BLaER1 (cell line): ENCODE measurements around the gene SORCS2.

Experiments used
- H3K27ac ChIP-seq: shearing (Covaris generic); formaldehyde crosslinking; 2 replicates; pipeline ENCODE4 v1.8.1; 2022
- H3K27me3 ChIP-seq: shearing (Covaris generic); formaldehyde crosslinking; 2 replicates; pipeline ENCODE4 v1.8.1; 2022
- H3K36me3 ChIP-seq: shearing (Covaris generic); formaldehyde crosslinking; 2 replicates; pipeline ENCODE4 v1.8.1; 2022
- H3K4me1 ChIP-seq: shearing (Covaris generic); formaldehyde crosslinking; 2 replicates; pipeline ENCODE4 v1.8.1; 2022
- H3K4me2 ChIP-seq: shearing (Covaris generic); formaldehyde crosslinking; 2 replicates; pipeline ENCODE4 v1.8.1; 2022
- H3K4me3 ChIP-seq: shearing (Covaris generic); formaldehyde crosslinking; 2 replicates; pipeline ENCODE4 v1.8.1; 2022
- H3K9ac ChIP-seq: shearing (Covaris generic); formaldehyde crosslinking; 2 replicates; pipeline ENCODE4 v1.8.1; 2022
- H3K9me3 ChIP-seq: shearing (Covaris generic); formaldehyde crosslinking; 2 replicates; pipeline ENCODE4 v1.8.1; 2022
- H4K20me1 ChIP-seq: shearing (Covaris generic); formaldehyde crosslinking; 2 replicates; pipeline ENCODE4 v1.8.1; 2022
- Cebpa-rat ChIP-seq: shearing (Covaris generic); IDR thresholded peaks from 2 replicates; pipeline ENCODE4 v1.8.1; 2022

The SORCS2 gene

DNA sequence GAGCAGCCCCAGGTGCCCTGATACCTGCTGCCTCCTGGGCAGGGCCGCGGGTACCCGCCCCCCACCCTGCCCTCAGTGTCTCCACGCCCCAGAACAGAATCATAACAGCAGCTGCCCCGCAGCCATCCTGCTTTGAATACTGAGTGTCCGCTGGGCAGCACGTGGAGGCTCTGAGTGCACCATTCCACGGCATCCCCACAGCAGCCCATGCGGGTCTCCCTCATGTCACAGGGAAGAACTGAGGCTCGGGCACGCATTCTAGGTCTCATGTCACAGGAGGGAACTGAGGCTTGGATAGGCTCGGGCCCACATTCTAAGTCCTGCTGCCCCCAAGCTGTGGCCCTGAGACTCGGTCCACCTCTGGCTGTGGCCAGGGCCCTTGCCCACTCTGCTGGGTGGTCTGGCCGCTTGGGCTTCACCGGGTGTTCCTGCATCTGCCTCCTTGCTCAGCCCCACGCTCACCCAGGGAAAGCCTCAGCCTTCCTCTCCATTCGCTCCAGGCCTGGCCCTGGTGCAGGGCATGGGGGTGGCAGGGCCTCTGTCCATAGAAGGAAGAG lies 464.0 kb downstream of the SORCS2 start:
- Histone ChIP-seq H3K9me3 (no peaks in the 10 kb centered on the region), H3K4me3 (no peak overlapping the region), H4K20me1 (no peaks in the 10 kb centered on the region), H3K4me1 (peaks cover 71% of the 10 kb centered on the region), H3K4me2 (peak overlapping the region; percentile 99; the same call in 1 of the 2 replicates), H3K27me3 (no peaks in the 10 kb centered on the region), H3K36me3 (no peaks in the 10 kb centered on the region), H3K27ac (peak overlapping the region; percentile 29; the same call in 1 of the 2 replicates), H3K9ac (no peak overlapping the region)
- no peak for TF ChIP-seq Cebpa-rat

DNA sequence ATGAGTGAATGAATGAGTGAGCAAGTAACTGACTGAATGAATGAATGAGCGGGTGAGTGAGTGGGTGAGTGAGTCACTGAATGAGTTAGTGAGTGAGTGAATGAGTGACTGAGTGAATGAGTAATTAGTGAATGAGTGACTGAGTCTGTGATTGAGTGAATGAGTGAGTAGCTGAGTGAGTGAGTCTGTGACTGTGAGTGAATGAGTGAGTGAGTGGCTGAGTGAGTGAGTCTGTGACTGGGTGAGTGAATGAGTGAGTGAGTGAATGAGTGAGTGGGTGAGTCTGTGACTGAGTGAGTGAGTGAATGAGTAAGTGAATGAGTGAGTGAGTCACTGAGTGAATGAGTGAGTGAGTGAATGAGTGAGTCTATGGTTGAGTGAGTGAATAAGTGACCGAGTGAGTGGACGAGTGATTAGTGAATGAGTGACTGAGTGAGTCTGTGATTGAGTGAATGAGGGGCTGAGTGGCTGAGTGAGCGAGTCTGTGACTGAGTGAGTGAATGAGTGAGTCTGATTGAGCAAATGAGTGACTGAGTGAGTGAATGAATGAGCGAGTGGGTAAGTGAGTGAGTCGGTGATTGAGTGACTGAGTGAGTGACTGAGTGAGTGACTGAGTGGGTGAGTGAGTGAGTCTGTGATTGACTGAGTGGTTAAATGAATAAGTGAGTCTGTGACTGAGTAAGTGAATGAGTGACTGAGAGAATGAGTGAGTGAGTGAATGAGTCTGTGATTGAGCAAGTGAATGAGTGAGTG lies 465.4 kb downstream of the SORCS2 start:
- H3K27me3 ChIP-seq: no peaks in the 10 kb centered on the region
- TF ChIP-seq Cebpa-rat: no peak

DNA sequence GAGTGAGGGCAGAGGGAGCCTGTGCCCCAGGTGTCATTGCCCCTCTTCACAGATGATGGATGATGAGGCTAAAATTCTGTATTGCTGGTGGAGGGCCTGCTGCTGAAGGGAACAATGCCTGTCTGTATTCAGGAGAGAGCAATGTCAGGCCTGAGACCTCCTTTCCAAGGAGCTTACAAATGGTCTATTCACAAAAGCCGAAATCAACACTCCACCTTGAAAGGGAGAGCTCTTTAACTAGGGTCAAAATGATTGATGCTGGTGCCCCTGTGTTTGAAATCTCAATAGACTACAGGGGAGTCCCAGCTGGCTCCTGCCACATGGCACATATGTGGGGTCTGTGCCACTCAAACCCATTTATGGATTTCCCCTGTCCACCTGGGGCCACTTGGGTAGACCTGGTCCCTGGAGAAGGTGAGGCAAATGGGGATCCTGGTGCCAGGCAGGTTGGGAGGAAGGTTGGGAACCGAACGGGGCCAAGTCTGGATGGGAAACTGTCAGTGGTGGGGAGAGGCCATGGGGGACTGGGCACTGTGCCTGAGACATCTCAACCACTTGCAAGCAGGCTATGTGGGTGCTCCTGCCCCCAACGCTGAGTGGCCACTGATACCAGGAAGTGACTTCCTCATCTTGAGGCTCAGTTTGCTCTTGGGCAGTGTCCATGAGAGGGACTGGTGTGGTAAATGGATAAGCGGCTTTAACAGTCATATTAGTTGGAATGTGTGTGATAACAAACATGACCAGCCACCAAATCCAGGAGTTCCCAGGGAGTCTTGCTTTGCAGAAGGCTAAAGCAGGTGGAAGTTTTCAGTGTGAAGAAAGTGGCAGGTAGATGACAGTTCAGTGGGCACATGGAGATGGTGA lies 466.2 kb downstream of the SORCS2 start:
- H3K27ac ChIP-seq: no peak overlapping the region
- H3K4me1 ChIP-seq: peaks cover 63% of the 10 kb centered on the region
- no peak overlapping the region for H3K4me2 ChIP-seq
- H4K20me1 ChIP-seq: no peaks in the 10 kb centered on the region
- H3K9ac ChIP-seq: no peak overlapping the region
- no peaks in the 10 kb centered on the region for H3K9me3 ChIP-seq
- no peak for TF ChIP-seq Cebpa-rat
- no peaks in the 10 kb centered on the region for H3K36me3 ChIP-seq
- no peak overlapping the region for H3K4me3 ChIP-seq
- H3K27me3 ChIP-seq: no peaks in the 10 kb centered on the region

More for the DNA sequence above, 465.4 kb downstream of the SORCS2 start:
- Histone ChIP-seq H3K9me3 (no peaks in the 10 kb centered on the region), H3K4me2 (no peak overlapping the region), H3K4me3 (no peak overlapping the region), H3K36me3 (no peaks in the 10 kb centered on the region), H3K4me1 (peaks cover 64% of the 10 kb centered on the region), H3K27ac (no peak overlapping the region), H4K20me1 (no peaks in the 10 kb centered on the region), H3K9ac (no peak overlapping the region)

DNA sequence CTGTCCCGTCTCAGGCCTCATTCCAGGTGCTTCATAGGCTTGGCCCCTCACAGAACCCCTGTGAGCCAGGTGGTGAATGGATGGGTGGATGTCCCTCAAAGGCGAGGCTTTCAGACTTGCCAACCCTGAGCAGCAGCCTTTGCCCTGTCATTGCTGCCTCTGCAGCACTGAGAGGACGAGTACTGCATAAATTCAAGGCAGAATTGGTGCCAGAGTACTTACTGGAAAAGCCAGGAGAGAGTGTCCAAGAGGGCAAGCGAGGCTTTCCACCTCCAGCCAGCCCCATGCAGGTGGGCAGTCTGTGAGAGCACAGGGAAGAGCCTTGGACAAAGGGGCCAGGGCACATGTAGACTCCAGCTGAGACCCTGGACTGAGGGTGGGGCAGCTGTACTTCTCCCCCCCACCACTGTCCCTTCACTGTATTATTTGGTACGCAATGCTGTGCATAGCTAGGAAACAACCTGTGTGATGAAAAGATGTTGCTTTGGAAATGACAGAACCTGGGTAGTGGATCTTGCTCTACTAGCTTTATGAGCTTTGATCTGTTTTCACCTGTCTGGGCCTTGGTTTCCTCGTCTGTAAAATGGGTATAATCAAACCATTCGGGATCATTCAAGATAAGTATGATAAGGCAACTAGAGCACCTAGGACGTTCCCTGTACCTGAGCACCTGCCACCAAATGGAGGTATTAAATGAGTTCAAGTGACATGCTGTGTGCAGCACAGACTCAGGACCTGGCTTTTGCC lies 467.3 kb downstream of the SORCS2 start:
- Histone ChIP-seq H3K36me3 (no peaks in the 10 kb centered on the region), H3K9ac (no peak overlapping the region), H3K4me3 (no peak overlapping the region), H3K27ac (no peak overlapping the region), H3K27me3 (no peaks in the 10 kb centered on the region), H4K20me1 (no peaks in the 10 kb centered on the region), H3K4me2 (peak overlapping the region; percentile 49), H3K9me3 (no peaks in the 10 kb centered on the region), H3K4me1 (peaks cover 53% of the 10 kb centered on the region)
- no peak for TF ChIP-seq Cebpa-rat

DNA sequence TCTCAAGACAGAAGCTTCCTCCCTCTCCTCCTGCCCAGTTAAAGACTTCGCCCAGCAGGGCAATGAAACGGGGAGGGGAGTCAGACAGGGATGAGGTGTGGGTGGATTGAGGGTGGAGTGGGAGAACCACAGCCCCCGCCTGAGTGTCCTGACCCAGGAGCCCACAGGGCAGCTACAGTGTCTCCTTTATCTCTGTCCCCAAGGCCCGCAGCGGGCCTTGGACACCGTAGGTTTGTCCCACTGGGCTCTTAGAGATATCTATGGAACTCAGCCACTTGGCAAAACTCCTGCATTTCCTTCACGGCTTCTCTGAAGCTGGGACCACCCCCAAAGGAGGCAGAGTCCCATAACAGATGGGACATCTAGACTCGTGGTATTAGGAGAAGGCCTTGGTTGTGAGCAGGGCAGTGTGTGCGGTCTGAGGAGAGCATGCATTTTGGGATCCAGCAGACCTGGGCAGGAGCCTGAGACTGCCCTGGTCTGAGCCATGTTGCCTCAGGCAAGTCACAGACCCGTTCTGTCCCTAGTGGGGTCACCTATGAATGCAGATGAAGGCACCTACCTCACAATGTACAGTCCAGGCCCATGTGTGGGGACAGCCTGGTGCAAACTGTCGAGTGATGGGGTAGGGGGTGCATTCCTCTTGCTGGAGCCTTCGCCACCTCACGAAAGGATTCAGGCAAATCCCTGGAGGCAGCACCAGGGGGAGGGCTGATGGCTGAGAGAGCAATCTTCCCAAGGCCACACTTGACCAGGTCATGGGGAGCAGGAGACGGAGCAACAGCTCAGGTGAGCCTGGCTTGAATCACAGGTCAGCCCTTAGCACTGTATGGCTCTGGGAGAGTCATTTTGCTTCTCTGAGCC lies 468.1 kb downstream of the SORCS2 start:
- H3K4me3 ChIP-seq: no peak overlapping the region
- no peaks in the 10 kb centered on the region for H3K9me3 ChIP-seq
- TF ChIP-seq Cebpa-rat: no peak
- no peaks in the 10 kb centered on the region for H4K20me1 ChIP-seq
- H3K36me3 ChIP-seq: no peaks in the 10 kb centered on the region
- no peak overlapping the region for H3K9ac ChIP-seq
- H3K27ac ChIP-seq: 0 out of 2 replicates have a peak overlapping the region, but pooled peaks have one; percentile 7
- peaks cover 45% of the 10 kb centered on the region for H3K4me1 ChIP-seq
- H3K4me2 ChIP-seq: peak overlapping the region; percentile 49
- H3K27me3 ChIP-seq: no peaks in the 10 kb centered on the region

DNA sequence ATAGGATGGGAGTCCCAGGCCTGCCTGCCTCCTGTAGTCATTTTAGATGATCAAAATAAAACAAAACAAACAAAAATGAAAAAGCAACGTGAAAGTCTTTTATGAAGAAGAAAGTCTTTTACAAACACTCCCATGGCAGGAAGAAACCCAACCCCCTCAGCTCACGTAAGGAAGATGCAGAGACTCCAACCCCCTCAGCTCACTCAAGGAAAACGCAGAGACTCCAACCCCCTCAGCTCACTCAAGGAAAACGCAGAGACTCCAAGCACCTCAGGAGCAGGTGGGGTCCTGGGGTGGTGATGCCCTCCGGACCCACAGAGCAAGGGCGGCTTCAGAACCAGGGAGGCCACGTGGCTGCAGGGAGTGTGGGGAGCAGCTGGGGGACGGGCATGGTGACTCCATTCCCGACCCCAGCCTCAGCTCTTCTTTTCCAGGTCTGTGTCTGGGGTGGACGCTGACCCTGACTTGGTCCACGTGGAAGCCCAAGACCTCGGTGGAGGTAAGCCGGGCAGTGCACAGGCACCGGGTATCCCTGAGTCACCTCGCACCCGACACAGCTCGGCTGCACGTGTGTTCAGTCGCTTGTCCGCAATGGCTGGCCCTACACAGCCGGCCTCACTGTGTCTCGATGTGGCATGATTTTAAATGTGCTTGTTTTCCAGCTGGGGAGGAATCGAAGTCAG lies 468.9 kb downstream of the SORCS2 start:
- Histone ChIP-seq H3K4me1 (peaks cover 37% of the 10 kb centered on the region), H3K4me2 (peak overlapping the region; percentile 49), H3K27ac (0 out of 2 replicates have a peak overlapping the region, but pooled peaks have one; percentile 22), H4K20me1 (no peaks in the 10 kb centered on the region), H3K36me3 (no peaks in the 10 kb centered on the region), H3K9ac (no peak overlapping the region), H3K4me3 (no peak overlapping the region), H3K9me3 (no peaks in the 10 kb centered on the region), H3K27me3 (no peaks in the 10 kb centered on the region)
- no peak for TF ChIP-seq Cebpa-rat

DNA sequence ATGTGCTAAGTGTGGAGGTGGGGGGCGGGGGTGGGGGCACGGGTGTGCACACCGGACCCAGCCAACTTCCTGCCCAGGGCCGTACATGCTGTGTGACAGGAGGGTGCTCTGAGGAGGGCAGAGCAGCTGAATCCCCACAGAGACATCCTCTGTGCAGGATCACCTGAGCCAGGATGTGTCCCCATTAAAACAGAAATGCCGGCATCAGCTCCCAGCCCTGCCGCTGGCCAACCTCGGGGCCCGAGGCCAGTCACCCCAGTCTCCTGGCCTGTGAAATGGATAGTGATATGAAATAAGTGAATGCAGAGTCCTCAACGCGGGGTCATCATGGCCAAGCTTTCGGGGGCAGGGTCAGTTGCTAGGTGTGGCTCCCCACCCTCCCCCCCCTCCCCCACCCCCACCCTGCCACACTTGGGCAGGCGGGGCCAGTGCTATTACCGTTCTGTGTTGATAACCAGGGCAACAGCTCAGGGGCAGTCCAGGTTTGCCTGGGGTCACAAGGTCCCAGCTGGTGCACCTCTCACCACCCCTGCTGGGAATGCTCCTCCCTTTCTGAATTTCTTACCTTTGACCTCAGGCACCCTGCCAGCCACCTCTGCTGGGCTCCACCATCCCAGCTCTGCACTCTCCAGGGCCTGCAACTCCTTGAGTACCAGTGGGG lies 469.6 kb downstream of the SORCS2 start:
- Histone ChIP-seq H3K4me2 (peak overlapping the region; percentile 49), H3K27ac (0 out of 2 replicates have a peak overlapping the region, but pooled peaks have one; percentile 22), H3K27me3 (no peaks in the 10 kb centered on the region), H3K36me3 (peaks cover 3% of the 10 kb centered on the region; the same call in 1 of the 2 replicates), H3K4me1 (peaks cover 36% of the 10 kb centered on the region), H3K9ac (no peak overlapping the region), H3K9me3 (no peaks in the 10 kb centered on the region), H3K4me3 (no peak overlapping the region), H4K20me1 (no peaks in the 10 kb centered on the region)
- no peak for TF ChIP-seq Cebpa-rat

DNA sequence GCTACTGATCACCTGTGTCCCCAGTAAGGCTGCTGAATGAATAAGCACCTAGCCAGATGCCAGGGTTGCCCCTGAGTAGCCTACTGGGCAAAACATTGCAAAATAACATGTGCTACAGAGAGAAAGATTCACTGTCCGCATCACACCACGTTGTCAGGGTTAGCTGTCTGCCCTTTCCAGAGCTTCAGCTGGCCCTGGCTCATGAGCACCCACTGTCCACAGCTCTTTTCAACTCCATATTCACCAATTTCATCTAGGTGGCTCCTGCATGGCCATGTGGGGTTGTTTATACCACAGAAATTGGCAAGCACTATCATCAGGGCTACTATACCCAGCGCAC lies 470.1 kb downstream of the SORCS2 start:
- no peak overlapping the region for H3K4me3 ChIP-seq
- H3K9ac ChIP-seq: no peak overlapping the region
- H3K4me1 ChIP-seq: peaks cover 36% of the 10 kb centered on the region
- no peak overlapping the region for H3K27ac ChIP-seq
- H3K27me3 ChIP-seq: no peaks in the 10 kb centered on the region
- H3K4me2 ChIP-seq: no peak overlapping the region
- peaks cover 8% of the 10 kb centered on the region; the same call in 1 of the 2 replicates for H3K36me3 ChIP-seq
- no peaks in the 10 kb centered on the region for H4K20me1 ChIP-seq
- H3K9me3 ChIP-seq: no peaks in the 10 kb centered on the region
- TF ChIP-seq Cebpa-rat: no peak
